ENCODE data around the gene NPTX1.

NPTX1 gene, protein sequence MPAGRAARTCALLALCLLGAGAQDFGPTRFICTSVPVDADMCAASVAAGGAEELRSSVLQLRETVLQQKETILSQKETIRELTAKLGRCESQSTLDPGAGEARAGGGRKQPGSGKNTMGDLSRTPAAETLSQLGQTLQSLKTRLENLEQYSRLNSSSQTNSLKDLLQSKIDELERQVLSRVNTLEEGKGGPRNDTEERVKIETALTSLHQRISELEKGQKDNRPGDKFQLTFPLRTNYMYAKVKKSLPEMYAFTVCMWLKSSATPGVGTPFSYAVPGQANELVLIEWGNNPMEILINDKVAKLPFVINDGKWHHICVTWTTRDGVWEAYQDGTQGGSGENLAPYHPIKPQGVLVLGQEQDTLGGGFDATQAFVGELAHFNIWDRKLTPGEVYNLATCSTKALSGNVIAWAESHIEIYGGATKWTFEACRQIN

GRCh38 chr17:80475910-80476876 is at the start of gene NPTX1:
Gene NPTX1, minus strand, starts transcription at chr17:80476607. Its CDS starts 161 bp downstream, at chr17:80476446.
- peak within 1 kb of the TSS in 3 of 7 experiments; percentile 9 to 24 (median 20) for H3K4me3 ChIP-seq
- H3K27ac ChIP-seq, result no peak within 1 kb of the TSS

GRCh38 chr17:80523956-80524712 is 47.7 kb upstream of the NPTX1 start:
- H3K27ac ChIP-seq, result no peak overlapping the region
- H3K4me3 ChIP-seq, result no peak overlapping the region

- Histone ChIP-seq H3K4me3 (no peak overlapping the region), H3K27ac (no peak overlapping the region)
Observed at GRCh38 chr17:80523054-80523744, 46.8 kb upstream of the NPTX1 start.

- no peak overlapping the region for H3K4me3 ChIP-seq
- H3K27ac ChIP-seq, result no peak overlapping the region
Observed at GRCh38 chr17:80520810-80521455, 44.5 kb upstream of the NPTX1 start.

GRCh38 chr17:80519091-80519781 is 42.8 kb upstream of the NPTX1 start:
- Histone ChIP-seq H3K27ac (no peak overlapping the region), H3K4me3 (no peak overlapping the region)

- Histone ChIP-seq H3K4me3 (no peak overlapping the region), H3K27ac (no peak overlapping the region)
Observed at GRCh38 chr17:80518392-80518791, 42.0 kb upstream of the NPTX1 start.

DNA sequence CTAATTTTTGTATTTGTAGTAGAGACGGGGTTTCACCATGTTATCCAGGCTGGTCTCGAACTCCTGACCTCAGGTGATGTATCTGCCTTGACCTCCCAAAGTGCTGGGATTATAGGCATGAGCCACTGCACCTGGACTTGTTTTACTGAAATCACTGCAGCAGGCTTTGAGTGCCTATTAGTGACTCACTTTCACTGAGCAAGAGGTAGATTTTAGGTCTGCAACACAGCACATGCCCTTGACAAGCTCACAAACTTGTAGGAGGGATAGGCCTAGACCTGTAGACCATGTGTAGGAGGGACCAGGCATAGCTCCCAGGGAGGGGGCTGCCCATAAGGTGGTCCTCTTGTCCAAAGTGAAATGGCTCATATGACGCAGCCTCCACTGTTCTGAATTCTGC is 41.2 kb upstream of the NPTX1 start:
- no peak overlapping the region for H3K4me3 ChIP-seq
- no peak overlapping the region for H3K27ac ChIP-seq

GRCh38 chr17:80516171-80516932 is 39.9 kb upstream of the NPTX1 start:
- H3K27ac ChIP-seq, result no peak overlapping the region

DNA sequence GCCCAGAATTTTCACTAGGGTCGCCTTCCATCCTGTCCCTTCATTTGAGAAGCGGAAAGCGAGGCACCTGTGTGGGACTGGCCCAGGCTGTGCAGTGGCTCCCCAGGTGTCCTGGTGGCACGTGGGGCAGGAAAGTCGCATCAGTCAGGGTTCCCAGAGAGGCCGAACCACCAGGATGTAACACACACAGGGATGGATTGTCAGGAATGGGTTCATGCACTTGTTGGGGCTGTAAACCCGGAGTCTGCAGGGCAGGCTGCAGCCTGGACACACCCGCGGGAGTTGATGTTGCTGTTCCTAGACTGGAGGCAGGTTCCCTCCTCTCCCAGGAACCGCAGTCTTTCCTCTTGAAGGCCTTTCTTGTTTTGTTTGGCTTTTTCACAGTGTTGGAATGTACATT is 37.5 kb upstream of the NPTX1 start:
- no peak overlapping the region for H3K27ac ChIP-seq
- no peak overlapping the region for H3K4me3 ChIP-seq

More at GRCh38 chr17:80516171-80516932, 39.9 kb upstream of the NPTX1 start:
- H3K4me3 ChIP-seq, result no peak overlapping the region

DNA sequence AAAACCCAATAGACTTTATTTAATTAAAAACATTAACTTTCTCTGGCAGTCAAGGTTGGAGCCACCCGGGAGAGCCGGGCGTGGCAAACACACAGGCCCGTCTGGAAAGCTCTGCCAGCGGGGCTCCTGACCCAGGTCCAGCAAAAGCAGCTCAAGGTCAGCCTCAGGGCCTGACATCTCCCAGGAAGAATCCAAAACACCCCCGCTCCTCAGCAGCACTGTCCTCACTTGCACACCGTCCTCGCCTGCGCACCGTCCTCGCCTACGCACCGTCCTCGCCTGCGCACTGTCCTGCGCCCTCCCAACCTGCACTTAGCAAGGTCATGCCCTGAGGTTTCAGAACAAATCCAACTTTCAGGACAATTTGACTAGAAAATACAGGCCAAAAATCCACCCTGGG is 36.8 kb upstream of the NPTX1 start:
- no peak overlapping the region for H3K27ac ChIP-seq
- no peak overlapping the region for H3K4me3 ChIP-seq

DNA sequence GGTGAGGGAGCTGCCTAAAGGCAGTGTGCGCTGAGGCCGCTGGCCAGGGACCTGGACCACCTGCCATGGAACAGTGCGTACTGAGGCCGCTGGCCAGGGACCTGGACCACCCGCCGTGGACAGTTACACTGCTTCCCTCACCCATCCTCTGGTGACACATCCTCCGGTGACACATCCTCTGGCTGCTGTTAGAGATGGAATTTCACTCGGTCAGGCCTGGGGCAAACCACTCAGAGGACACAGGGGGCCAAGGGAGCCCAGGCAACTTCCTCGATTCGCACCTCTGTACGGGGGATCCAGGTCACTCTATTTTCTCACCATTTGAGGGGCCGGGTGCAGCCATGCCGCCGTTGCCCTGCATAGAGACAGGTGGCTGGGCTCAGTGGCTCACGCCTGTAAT is 35.8 kb upstream of the NPTX1 start:
- H3K27ac ChIP-seq, result no peak overlapping the region
- no peak overlapping the region for H3K4me3 ChIP-seq

- Histone ChIP-seq H3K4me3 (no peak overlapping the region), H3K27ac (no peak overlapping the region)
Observed at GRCh38 chr17:80511222-80512180, 35.1 kb upstream of the NPTX1 start.

- H3K4me3 ChIP-seq, result no peak overlapping the region
- no peak overlapping the region for H3K27ac ChIP-seq
Observed at GRCh38 chr17:80510772-80511171, 34.4 kb upstream of the NPTX1 start.

DNA sequence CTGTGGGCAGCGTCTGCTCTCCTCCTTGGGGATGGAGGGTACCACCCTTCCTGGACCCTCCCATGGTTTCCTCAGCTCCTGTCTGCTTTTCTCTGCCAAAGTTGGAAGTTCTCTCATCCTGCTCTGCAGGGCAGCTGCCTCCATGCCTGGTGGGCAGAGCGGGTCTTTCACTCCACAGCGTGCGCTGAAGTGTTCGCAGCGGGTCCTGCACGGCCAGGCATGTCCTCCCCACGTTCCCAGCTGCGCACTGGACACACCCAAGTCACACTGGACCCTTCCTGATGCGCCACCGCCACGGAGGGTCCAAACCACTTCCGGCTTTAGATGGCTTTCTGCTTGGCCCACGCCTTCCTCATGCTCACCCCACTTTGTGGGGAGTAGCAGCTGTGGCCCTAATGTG is 33.7 kb upstream of the NPTX1 start:
- Histone ChIP-seq H3K27ac (no peak overlapping the region), H3K4me3 (no peak overlapping the region)

GRCh38 chr17:80509311-80509710 is 32.9 kb upstream of the NPTX1 start:
- no peak overlapping the region for H3K4me3 ChIP-seq
- H3K27ac ChIP-seq, result no peak overlapping the region

GRCh38 chr17:80507965-80508364 is 31.6 kb upstream of the NPTX1 start:
- Histone ChIP-seq H3K4me3 (no peak overlapping the region), H3K27ac (no peak overlapping the region)

All from skin epidermis (tissue), 12 donors.